GOT3 (cell line): ENCODE results near the gene BET1L.
"Not testable (repeated sequence)": the region's sequence is repeated elsewhere in the genome, so short reads cannot be mapped to it uniquely, and the experiment has no call there.

ENCODE experiments used
- DNase-seq: peaks from one replicate; lab custom pipeline; 2025; ENCODE audit warnings: mixed read lengths; lab: John Stamatoyannopoulos, UW

Gene BET1L

DNA sequence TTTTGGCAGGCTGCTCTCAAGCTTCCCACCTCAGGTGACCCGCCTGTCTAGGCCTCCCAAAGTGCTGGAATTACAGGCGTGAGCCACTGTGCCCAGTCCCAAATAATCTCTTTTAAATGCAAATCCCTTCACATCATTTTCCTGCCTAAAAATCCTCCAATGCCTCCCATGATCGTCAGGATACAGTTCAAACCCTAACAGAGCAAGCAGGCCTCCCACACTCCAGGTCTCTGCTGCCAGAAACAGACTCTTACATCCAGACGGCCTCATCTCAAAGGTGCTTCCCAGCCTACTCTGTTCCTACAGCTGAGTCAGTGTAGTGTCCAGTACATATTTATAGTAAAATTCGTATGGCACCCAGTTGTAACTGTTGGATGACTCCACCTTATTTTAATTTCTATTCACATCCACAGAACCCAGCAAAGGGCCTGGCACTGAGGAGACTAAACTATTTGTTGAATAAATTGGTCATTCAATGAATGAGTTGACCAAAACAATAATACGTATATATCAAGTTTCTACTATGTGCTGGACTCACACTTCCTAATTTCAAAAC, 20.7 kb upstream of the BET1L start:
- no peak for DNase-seq

DNA sequence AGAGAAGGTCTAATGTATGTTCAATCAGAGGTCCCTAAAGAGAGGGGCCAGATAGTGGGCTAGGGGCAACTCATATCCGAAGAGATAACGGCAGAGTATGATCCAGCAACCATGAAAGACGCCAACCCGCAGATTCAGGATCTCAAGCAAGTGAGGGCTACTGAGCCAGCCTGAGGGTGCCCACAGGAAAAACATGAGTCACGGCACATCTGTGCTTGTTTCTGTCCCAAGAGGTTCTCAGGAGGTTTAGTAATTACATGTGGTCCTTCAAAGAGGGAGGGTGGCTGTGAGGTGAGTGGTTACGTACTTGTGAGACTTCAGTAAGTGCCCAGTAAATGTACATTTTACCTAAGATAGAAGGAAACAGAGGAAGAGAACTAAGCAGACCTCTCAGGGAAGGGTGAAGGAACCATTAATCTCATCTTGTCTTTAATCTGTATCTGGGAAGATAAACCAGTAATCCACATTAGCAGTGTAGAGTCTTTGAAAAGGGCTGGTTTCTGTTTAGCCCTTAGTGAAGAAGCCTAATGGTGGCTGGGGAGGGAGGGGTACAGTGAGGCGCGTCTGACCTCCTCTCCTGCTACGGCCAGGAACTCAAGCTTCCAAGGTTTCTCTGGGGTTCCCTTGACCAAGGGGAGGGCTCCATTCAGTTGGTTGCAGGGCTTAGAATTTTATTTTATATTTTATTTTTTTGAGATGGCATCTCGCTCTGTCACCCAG, 18.7 kb upstream of the BET1L start:
- DNase-seq, result no peak

DNA sequence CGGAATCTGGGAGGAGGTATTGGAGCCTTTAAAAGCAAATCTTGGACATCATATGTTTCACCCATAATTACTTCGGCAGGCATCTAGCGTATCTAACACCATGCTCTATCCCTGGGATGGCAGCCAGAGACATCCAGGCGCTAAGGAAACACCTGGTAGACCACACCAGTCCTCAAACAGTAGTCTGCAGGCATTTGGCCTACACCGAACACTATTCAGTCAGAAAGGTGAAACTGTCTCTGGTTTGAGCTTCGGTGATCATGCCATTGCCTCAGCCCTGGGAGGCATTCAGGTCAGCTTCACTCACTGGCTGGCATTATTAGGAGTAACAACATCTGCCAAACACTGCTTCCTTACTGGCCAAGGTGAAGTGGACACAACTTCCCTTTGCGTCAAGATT, 17.2 kb upstream of the BET1L start:
- no peak for DNase-seq

DNA sequence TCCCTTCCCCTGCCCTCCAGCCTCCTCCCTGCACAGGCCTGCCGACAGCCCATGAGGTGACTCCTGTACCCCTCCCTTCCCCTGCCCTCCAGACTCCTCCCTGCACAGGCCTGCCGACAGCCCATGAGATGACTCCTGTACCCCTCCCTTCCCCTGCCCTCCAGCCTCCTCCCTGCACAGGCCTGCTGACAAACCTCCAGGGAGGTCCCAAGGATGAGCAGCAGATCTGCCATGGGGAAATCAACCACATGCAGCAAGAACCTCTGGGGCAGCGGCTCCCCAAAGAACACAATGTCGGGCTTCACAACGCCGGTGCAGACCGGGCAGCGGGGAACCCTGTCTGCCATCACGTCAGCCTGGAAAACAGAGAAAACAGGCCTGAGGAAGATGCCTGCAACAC, 16.7 kb upstream of the BET1L start:
- DNase-seq, result no peak

DNA sequence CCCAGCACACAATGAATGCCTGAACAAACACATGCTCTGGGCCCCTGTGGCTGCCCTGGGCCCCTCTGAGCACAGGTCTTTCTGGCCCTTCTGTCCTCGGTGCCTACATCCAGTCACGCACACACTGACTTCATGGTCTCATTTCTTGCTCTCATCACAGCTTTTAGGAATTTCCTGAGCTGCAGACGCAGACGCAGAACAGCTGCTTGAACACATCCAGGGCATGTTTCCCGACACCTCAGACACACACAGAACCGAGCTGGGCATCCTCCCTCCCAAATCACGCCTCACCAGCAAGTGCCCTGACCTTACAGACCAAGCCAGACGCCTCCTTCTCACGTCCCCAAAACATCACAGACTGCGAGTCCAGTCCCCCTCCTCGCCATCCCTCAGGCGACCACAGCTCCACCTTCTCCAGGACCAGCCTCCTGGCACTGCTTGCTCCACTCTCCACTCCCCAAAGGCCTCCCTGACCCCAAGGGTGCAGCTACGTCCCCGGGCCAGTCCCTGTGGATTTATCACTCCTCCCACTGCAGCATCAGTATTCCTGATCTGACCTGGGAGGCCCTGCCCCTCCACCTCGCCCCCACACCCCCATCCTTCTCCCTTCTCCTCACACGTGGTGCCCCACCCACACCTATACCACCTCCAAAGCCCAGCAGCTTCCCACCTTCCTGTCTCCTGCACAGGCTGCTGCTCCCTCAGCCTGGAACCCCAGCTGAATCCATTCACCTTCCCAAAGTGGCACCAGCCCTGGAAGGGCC, 16.0 kb upstream of the BET1L start:
- no peak for DNase-seq

DNA sequence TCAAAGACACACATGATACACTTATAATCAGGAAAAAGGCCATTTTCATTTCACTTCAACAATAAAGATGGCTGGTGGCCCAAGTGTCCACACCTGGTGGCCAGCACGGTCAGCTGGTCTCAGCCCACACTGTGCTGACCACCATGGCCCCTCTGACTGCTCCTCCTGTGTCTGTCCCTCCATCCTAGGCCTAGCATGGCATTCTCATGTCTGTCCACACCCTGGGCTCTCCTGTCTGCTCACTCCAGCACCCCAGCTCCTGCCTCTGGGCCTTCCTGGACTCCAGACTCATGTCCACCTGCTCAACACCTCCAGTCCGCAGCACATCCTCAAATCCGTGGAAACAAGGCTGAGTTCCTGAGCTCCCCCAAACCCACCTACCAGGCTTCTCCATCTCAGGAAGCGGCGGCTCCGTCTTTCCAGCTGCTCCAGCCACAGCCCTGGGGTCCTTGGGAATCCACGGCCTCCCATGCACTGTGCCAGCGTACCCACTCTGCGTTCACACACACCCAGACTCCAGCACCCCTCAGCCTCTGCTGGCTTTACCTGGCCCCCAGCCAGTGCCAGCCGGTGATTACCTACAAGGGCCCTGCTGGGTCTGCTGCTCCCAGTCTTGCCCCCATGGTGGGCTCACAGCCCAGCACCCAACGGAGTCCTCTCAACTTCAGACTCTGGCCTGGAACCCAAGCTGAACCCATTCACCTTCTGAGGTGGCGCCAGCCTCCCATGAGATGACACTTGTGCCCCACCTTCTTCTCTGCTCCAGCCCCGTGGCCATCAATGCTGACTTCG, 15.0 kb upstream of the BET1L start:
- no peak for DNase-seq

DNA sequence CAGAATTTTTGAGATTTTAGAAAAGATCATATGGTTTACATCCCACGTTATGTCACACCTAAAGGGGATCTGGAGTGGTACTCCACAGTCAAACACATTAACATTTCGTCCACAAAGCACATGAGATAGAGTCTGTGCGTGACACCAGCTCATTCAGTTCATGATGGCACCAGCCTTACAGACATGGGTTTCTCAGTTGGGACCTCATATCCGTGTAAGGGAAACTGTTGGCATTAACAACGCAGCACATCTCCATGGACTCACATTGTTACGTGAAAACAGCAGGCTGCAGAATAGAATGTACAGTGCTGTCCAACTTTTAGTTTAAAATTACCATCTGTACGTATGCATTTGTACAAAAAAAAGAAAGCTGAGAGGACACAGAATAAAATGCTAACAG, 14.3 kb upstream of the BET1L start:
- no peak for DNase-seq

DNA sequence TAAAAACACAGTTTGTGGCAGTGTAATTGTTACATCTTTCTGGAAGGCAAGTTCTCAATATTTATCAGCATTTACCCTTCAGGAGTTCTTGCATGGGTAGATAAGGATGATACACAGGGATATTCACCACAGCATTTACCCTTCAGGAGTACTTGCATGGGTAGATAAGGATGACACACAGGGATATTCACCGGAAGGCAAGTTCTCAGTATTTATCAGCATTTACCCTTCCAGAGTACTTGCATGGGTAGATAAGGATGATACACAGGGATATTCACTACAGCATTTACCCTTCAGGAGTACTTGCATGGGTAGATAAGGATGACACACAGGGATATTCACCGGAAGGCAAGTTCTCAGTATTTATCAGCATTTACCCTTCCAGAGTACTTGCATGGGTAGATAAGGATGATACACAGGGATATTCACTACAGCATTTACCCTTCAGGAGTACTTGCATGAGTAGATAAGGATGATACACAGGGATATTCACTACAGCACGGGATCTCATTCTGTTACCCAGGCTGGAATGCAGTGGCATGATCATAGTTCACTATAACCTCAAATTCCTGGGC, 13.5 kb upstream of the BET1L start:
- not testable (repeated sequence) for DNase-seq

DNA sequence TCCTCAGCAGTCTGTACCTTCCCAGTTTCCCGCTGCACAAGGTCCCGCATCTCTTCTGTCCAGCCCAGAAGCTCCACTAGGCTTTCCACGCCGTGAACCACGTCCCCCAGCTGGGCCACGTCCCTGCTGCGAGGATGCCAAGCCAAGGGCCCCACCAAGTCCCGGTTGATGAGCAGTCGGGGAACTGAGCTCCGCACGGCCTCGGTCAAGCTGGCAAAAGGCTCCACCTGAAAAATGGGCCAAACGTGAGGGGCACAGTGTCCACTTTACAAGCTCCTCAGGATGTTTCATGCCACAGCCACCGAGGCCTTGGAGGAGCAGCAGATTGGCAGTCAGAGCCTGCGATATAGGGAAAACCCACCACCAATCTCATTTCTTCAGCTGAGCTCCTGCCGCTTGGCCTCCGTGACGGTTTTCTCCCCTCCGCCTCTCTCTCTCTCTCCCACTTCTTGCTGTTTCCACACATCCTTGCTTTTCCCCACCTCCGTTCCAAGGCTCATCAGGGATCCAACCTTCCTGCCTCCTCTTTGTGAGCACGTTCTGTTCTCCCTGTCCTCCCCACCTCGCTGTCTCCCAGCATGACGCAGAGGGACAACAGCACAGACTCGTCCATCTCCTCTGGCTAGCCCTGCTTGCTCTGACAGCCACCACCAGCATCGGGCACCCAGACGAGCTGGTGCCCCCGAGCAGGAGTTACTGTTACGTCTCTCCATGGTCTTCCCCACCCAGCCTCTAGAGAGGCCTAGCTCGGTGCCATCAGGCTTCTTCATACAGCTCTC, 11.8 kb upstream of the BET1L start:
- no peak for DNase-seq

DNA sequence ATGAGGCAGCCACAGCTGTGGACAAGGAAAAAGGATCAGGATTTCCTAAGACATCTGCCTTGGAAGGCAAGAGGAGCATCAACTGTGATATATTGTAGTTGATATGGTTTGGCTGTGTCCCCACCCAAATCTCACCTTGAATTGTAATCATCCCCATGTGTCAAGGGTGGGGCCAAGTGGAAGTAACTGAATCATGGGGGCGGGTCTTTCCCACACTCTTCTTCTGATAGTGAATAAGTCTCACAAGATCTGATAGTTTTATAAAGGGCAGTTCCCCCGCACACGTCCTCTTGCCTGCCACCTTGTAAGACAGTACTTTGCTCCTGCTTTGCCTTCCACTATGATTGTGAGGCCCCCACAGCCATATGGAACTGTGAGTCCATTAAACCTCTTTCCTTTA, 10.5 kb upstream of the BET1L start:
- DNase-seq, result no peak

DNA sequence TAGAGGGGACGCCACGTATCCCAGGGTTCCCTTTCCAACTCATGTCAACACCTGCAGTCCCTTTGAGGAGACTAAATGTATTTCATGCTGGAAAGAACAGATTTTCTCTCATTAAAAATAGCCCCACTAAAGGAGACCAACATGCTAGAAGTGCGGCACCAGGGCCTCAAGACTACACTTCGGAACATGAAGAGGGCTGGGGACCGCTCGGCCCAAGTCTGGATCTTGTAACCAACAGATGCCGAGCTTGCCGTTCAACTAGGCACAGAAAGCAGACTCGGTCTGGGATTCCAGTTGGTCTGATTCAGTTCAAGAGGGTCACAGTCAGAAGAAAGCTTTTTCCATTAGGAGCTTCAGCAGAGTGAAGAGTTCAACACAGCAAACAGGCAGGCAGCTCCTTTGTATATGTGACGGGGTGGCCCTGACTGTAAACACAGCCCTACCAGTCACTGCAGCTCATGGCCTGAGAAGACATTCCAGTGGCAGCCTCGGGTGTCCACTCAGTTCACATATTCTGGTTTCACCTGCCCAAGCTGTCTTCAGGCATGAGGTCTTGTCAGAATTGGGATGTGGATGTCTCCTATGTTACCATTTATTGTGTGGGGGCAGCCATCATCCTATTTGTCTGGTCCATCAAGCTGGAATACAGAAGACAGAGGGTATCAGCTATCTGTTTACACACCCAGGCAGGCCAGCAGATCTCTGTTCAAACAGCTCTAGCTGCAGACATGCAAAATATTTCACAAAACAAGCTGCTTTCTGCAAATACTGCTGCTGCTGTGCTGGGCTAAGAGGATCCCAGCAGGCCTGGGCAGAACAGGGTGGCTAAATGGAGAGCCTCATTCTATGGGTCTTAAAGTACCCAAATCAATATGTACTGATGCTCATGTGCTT, 9.1 kb upstream of the BET1L start:
- DNase-seq, result no peak

DNA sequence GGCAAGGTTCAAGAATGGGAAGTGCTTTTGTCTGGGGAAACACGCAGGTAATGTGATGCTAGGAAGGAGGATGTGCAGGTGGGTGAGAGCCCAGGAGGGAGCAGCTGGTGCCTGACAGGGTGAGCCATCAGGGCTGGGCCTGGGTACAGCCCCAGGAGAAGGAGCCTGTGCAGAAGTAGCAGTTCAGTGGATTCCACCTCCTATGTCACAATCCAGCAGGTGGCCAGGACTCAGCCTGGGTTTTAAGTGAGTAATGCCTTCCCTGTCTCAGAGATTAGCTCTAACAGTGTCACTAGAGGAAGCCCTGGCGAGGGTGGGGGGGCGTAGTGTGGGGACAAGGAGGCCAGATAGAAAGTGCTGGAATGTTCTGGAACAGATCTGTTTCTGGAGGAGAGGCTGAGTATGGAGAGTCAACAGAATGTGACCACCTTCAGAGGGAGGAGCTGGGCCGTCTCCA, 8.4 kb upstream of the BET1L start:
- no peak for DNase-seq

DNA sequence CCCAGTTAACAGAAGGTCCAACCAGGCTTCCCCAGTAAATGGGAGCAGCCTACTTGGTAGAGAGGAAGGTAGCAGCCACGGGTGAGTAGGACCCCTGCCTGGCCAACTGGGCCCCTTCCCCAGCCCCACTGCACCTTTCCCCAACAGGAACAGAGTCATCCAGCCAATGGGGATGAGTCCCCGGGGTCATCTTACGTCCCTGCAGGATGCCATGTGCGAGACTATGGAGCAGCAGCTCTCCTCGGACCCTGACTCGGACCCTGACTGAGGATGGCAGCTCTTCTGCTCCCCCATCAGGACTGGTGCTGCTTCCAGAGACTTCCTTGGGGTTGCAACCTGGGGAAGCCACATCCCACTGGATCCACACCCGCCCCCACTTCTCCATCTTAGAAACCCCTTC, 6.9 kb upstream of the BET1L start:
- no peak for DNase-seq

DNA sequence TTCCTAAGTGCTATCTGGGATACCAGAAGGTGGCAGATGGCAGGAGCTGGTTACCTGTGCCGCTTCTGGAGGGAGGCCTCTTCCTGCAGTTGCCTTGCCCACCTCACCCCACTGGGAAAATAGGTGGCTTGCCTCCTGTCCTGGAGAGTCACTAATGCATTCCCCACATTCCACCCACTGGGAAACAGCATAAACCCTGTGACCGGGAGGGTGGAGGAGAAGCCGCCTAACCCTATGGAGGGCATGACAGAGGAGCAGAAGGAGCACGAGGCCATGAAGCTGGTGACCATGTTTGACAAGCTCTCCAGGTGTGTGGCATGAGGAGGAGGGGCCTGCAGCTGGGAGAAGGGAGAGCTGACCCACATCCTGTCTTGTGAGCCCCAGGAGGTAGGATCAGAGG, 5.9 kb upstream of the BET1L start:
- no peak for DNase-seq

DNA sequence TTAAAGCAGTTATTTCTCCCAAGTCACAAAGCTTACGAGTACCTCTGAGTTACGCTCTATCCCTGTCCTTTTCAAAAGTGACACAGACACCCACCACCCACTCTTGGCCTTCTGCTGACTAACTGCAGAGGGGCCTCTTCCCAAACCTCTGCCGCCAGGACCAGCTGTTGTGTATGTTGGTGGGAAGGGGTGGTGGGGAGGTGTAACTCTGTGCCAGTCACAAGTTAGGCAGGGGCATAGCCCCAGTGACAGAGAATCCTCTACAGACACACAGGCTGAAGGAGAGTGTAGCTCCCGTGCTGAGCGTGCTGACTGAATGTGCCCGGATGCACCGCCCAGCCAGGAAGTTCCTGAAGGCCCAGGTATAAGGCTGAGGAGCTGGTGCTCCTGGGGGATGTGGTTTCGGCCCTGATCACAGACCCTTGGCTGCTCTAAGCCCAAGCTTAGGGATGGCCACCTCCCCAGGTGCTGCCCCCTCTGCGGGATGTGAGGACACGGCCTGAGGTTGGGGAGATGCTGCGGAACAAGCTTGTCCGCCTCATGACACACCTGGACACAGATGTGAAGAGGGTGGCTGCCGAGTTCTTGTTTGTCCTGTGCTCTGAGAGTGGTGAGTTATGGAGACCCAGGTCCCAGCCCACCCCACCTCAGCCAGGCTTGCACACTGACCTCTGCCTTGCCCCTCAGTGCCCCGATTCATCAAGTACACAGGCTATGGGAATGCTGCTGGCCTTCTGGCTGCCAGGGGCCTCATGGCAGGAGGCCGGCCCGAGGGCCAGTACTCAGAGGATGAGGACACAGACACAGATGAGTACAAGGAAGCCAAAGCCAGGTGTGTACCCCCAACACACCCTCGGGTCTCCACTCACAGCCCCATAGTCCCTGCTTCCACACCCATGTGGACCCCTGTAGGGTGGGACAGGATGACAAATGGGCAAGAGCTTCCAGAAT, 5.2 kb upstream of the BET1L start:
- DNase-seq, result no peak

DNA sequence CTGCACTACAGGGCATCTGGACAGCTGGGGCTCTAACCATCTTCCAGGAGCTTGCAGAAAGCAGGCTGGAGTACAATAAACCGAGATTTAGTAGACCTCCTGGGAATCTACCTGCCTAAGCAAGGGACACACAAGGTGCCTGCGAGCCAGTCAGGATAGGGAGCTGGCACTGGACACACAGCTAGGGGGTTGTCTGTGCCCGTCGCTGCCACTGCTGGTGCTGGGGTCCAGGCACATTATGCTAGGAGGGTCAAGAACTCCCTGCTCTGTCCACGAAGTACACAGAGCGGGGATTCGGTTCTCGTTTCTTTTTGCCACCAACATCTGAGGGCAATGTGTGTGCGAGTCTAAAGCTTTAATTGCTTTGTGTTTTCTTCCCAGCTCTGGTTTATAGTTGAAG, 4.5 kb upstream of the BET1L start:
- DNase-seq, result no peak

DNA sequence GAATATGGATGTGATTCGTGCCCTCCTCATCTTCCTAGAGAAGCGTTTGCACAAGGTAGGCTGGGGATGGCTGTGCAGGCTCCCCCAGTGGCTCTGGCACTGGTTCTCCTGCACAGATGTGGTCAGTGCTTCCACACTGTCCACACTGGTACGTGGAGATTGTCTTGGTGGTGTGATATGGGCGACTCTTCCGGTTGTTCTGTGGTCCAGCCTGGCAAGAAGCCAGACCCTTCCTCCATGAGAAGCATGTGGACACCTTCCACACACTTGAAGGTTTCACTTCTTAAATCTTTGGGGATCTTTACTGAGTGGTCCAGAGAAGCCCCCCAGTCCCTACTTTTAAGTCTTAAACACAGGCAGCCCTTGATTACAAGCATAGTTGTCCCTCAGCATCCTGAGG, 4.1 kb upstream of the BET1L start:
- DNase-seq, result no peak

DNA sequence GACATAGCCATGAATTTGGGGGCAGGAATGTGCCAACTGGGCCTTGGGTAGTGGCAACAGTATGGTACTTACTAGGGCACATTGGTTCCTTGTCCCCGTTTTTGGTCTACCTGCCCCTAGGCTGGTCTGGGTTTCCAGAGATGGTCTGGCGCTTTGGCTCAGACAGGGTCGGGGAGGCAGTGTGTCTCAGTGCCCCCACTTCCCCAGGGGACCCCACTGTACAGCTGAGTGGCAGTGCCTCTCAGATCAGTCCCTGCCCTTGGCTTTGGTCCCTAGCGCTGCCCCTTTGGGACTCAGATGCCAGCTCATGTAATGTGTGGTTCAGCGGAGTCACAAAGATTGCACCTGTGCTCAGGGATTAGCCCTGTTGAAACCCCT, 3.6 kb upstream of the BET1L start:
- no peak for DNase-seq

DNA sequence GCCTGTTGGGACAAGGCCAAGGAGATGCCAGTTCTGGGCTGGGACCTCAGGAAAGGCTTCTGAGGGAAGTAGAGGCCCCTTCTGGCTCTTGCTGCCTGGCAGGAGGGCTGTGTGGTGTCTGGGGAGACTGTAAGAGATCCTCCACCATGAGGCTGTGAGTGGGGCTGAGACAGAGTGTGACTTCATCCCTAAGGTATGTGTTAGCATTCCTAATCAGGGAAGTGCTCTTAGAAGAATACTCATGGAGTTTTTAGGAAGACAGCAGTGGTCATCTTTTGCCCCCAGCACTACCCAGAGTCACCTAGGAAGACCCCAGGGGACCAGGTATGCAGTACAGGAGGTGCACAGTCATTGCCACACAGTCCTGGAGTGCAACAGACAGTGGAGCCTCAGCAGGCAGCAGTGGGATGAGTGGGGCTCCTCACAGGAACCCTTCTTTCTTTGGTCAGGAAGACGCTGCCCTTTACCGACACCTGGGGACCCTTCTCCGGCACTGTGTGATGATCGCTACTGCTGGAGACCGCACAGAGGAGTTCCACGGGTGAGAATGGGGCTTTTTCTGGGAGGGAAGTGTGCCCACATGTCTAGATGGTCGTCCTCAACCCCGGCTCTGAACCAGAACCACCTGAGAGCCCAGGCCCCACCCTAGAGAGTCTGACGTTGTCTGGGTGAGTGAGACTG, 3.1 kb upstream of the BET1L start:
- DNase-seq, result no peak
